HCT116 (cell line): ENCODE data around the gene PLEK2. TPM values are rescaled to one million over a fixed set of nuclear protein-coding genes. Genes with fewer than 3 reads are reported as not detected.

ENCODE experiments used
- ATAC-seq: fragments of 200-7000 bp; cut with Tn5 transposase; 2 replicates; pipeline ENCODE4 v1.9.1; 2020; ENCODE audit warnings: mild to moderate bottlenecking, moderate library complexity
- BruUV-seq: library from RNA; stranded (reverse); fragments of 400-500 nt; replicated peaks from 2 replicates; lab custom pipeline; 2021; lab: Mats Ljungman, UMichigan
- CTCF ChIA-PET: fragments of 300-600 bp; sonication (Branson Sonifier 250); formaldehyde crosslinking; loops from one replicate; lab custom pipeline; 2021; ENCODE audit warnings: antibody characterized with exemption; lab: Charles Lee
- POLR2A ChIA-PET: fragments of 300-600, 350-600 bp; sonication (Branson Sonifier 250); formaldehyde crosslinking; loops from one replicate; lab custom pipeline; 2021; ENCODE audit warnings: antibody characterized with exemption; lab: Charles Lee
- RAD21 ChIA-PET, 2 experiments: fragments of 300-600 bp; sonication (Branson Sonifier 250); formaldehyde crosslinking; loops; one replicate each; lab custom pipeline; 2023; ENCODE audit warnings: low total read pairs in 2 of 2; ENCODE audit not compliant: uncharacterized antibody in 2 of 2, unreplicated experiment in 2 of 2, low non-redundant PET in 1 of 2; lab: Charles Lee
- DNase-seq: peaks from one replicate; pipeline ENCODE4 v3.0.0-alpha.2; 2010; ENCODE audit warnings: low read depth, low spot score
- H2AFZ ChIP-seq: fragments of 200-600 bp; shearing (Covaris generic), sonication (generic); 2 replicates; pipeline ENCODE4 v1.6.1; 2017; ENCODE audit warnings: low read depth, mixed run types, mixed read lengths, antibody characterized with exemption, low read length; ENCODE audit not compliant: poor library complexity, severe bottlenecking
- H3K27ac ChIP-seq: 2 replicates; pipeline ENCODE4 v1.5.1; 2012; ENCODE audit warnings: low read depth, low read length
- H3K27me3 ChIP-seq: fragments of 200-600 bp; sonication (generic); 2 replicates; pipeline ENCODE4 v1.6.1; 2016; ENCODE audit warnings: mixed run types, low read length, mixed read lengths; ENCODE audit not compliant: insufficient read depth
- H3K36me3 ChIP-seq, 2 experiments: fragments of 200-500 bp in 1 of 2; fragments of 200-600 bp in 1 of 2; sonication (Bioruptor generic) in 1 of 2; sonication (generic) in 1 of 2; 2 replicates each; pipeline versions ENCODE4 v1.5.1 to v1.6.1; 2014 to 2016; ENCODE audit warnings: low read length in 2 of 2, inconsistent platforms in 1 of 2, mixed read lengths in 1 of 2, mixed run types in 1 of 2; ENCODE audit not compliant: insufficient read depth in 2 of 2, control insufficient read depth in 1 of 2
- H3K4me1 ChIP-seq, 2 experiments: fragments of 200-600 bp in 1 of 2; sonication (generic) in 1 of 2; 2 replicates each; pipeline versions ENCODE4 v1.5.1 to v1.6.1; 2012 to 2017; ENCODE audit warnings: low read length in 2 of 2, inconsistent platforms in 1 of 2, mild to moderate bottlenecking in 1 of 2, mixed read lengths in 1 of 2, mixed run types in 1 of 2, moderate library complexity in 1 of 2; ENCODE audit not compliant: insufficient read depth in 2 of 2, control insufficient read depth in 1 of 2
- H3K4me2 ChIP-seq: fragments of 200-600 bp; sonication (generic); 2 replicates; pipeline ENCODE4 v1.6.1; 2017; ENCODE audit warnings: mixed run types, low read length, mixed read lengths
- H3K4me3 ChIP-seq, 2 experiments: fragments of 200-600 bp in 1 of 2; sonication (generic) in 1 of 2; replicated peaks in 1 of 2; 2 replicates each; pipeline ENCODE4 v1.5.1; 2011 to 2016; ENCODE audit warnings: low read length in 2 of 2, control low read depth in 1 of 2, low read depth in 1 of 2, mild to moderate bottlenecking in 1 of 2, mixed read lengths in 1 of 2, mixed run types in 1 of 2
- H3K79me2 ChIP-seq: fragments of 200-600 bp; sonication (generic); 2 replicates; pipeline ENCODE4 v1.6.1; 2017; ENCODE audit warnings: mild to moderate bottlenecking, mixed run types, low read length, moderate library complexity, mixed read lengths; ENCODE audit not compliant: insufficient read depth
- H3K9ac ChIP-seq: fragments of 200-600 bp; sonication (generic); 2 replicates; pipeline ENCODE4 v1.6.1; 2016; ENCODE audit warnings: low read length, mixed read lengths
- H3K9me2 ChIP-seq: fragments of 200-600 bp; sonication (generic), shearing (Covaris generic); 2 replicates; pipeline ENCODE4 v1.6.1; 2017; ENCODE audit warnings: mixed run types, mild to moderate bottlenecking, moderate library complexity; ENCODE audit not compliant: insufficient read depth
- H3K9me3 ChIP-seq, 2 experiments: fragments of 200-500 bp in 1 of 2; fragments of 200-600 bp in 1 of 2; sonication (Bioruptor generic) in 1 of 2; sonication (generic) in 1 of 2; 2 replicates each; pipeline ENCODE4 v1.6.1; 2014 to 2017; ENCODE audit warnings: low read length in 2 of 2, mixed read lengths in 2 of 2, inconsistent platforms in 1 of 2, low read depth in 1 of 2, mild to moderate bottlenecking in 1 of 2, mixed run types in 1 of 2, moderate library complexity in 1 of 2; ENCODE audit not compliant: control insufficient read depth in 1 of 2, insufficient read depth in 1 of 2
- H4K20me1 ChIP-seq: fragments of 200-600 bp; sonication (generic), shearing (Covaris generic); 2 replicates; pipeline ENCODE4 v1.6.1; 2017; ENCODE audit warnings: mixed run types, mild to moderate bottlenecking, moderate library complexity; ENCODE audit not compliant: insufficient read depth
- CBX3 ChIP-seq: IDR thresholded peaks from 2 replicates; pipeline ENCODE4 v1.6.1; 2012; ENCODE audit warnings: low read depth
- CEBPB ChIP-seq: IDR thresholded peaks from 2 replicates; pipeline ENCODE4 v1.6.1; 2012; ENCODE audit warnings: low read depth
- CTCF ChIP-seq, 3 experiments: fragments of 200-600 bp in 1 of 3; sonication (generic) in 1 of 3; IDR thresholded peaks in 2 of 3; conservative IDR thresholded peaks in 1 of 3; 2 replicates each; pipeline ENCODE4 v1.5.1; 2012 to 2017; ENCODE audit warnings: low read depth in 2 of 3, low read length in 2 of 3, antibody characterized with exemption in 1 of 3, borderline replicate concordance in 1 of 3, control low read depth in 1 of 3, mild to moderate bottlenecking in 1 of 3, mixed read lengths in 1 of 3, mixed run types in 1 of 3, moderate library complexity in 1 of 3; ENCODE audit not compliant: insufficient read depth in 1 of 3
- EGR1 ChIP-seq: IDR thresholded peaks from 2 replicates; pipeline ENCODE4 v1.6.1; 2012; ENCODE audit warnings: low read depth
- ELF1 ChIP-seq: IDR thresholded peaks from 2 replicates; pipeline ENCODE4 v1.6.1; 2012; ENCODE audit warnings: low read depth, borderline replicate concordance
- EZH2phosphoT487 ChIP-seq: fragments of 200-600 bp; IDR thresholded peaks from 2 replicates; pipeline ENCODE4 v1.6.1; 2018; ENCODE audit warnings: antibody characterized with exemption, borderline replicate concordance
- POLR2AphosphoS5 ChIP-seq: IDR thresholded peaks from 2 replicates; pipeline ENCODE4 v1.6.1; 2011; ENCODE audit warnings: mild to moderate bottlenecking, low read depth, low read length, moderate library complexity
- SIN3A ChIP-seq: IDR thresholded peaks from 2 replicates; pipeline ENCODE4 v1.6.1; 2012; ENCODE audit warnings: low read depth
- ZFX ChIP-seq: fragments of 450-650 bp; IDR thresholded peaks from 2 replicates; pipeline ENCODE4 v1.6.1; 2017
- intact Hi-C: fragments of 100-400 bp; cut with micrococcal nuclease; formaldehyde crosslinking; loops from 2 replicates; pipeline ENCODE4 v1.10.0; 2022
- total RNA-seq: library from RNA; stranded (reverse); gene quantifications from one replicate; pipeline ENCODE4 v1.2.1, GENCODE V29; 2021; ENCODE audit not compliant: unreplicated experiment

PLEK2 gene
- total RNA-seq, 1 experiment from 2014 or later: 67.6 TPM

- no peak for TF ChIP-seq EZH2phosphoT487
- no peak for TF ChIP-seq CEBPB
- peak; percentile 88 for TF ChIP-seq POLR2AphosphoS5
- peak; percentile 94 for TF ChIP-seq ELF1
- peak; percentile 98 for TF ChIP-seq SIN3A
Measured at GRCh38 chr14:67359775-67360469, 52.0 kb downstream of the PLEK2 start, which contains the start of the genes ATP6V1D and EIF2S1 (continued).

GRCh38 chr14:67358924-67359774 is 52.8 kb downstream of the PLEK2 start:
- DNase-seq (no peak), ATAC-seq (peak; percentile 19)
- H3K27ac ChIP-seq: peak overlapping the region; percentile 36; the same call in 1 of the 2 replicates
- no peak for TF ChIP-seq CBX3
- TF ChIP-seq ZFX: no peak
- no peak; the same call in 1 of the 2 replicates for TF ChIP-seq POLR2AphosphoS5
- TF ChIP-seq EGR1: peak; percentile 16; the same call in 1 of the 2 replicates
- no peak for TF ChIP-seq CTCF (IDR thresholded peaks at IDR 0.05 in 2 of 3, conservative IDR thresholded peaks at IDR 0.05 in 1 of 3; ENCODE audit: borderline replicate concordance in 1 of 3, insufficient read depth in 1 of 3, low read depth in 2 of 3, low read length in 2 of 3)
- peak overlapping the region; percentile 74 to 93 for H3K4me3 ChIP-seq
- H3K4me2 ChIP-seq: peak overlapping the region; percentile 89
- H3K9ac ChIP-seq: peak overlapping the region; percentile 92
- no peaks in the 10 kb centered on the region for H3K9me2 ChIP-seq
- POLR2A ChIA-PET: interaction anchor here (0.8 to 1.3 kb wide), 6 partner anchors 9 to 55 kb away, joined by 3 read pairs; partner anchors contain the start of gene PLEK2
- peaks cover 11% of the 10 kb centered on the region; the same call in 1 of the 2 replicates for H4K20me1 ChIP-seq
- no peaks in the 10 kb centered on the region for H3K9me3 ChIP-seq
- peaks cover 72% of the 10 kb centered on the region for H3K79me2 ChIP-seq
- peaks cover 9 to 17% of the 10 kb centered on the region in 2 experiments; a peak in 3 of 4 replicates for H3K4me1 ChIP-seq
- CTCF ChIA-PET: interaction anchor here (0.6 to 1.4 kb wide), 37 partner anchors 8 to 1001 kb away, joined by 3 to 14 read pairs (median 4); partner anchors contain the start of genes GPHN, PIGH and RDH12
- BruUV-seq: TSS peak; percentile 49
- intact Hi-C loops: no loop called here
- no peaks in the 10 kb centered on the region for H3K27me3 ChIP-seq
- H3K36me3 ChIP-seq: peaks cover 3 to 5% of the 10 kb centered on the region in 2 experiments; a peak in 1 of 4 replicates
- no peak overlapping the region for H2AFZ ChIP-seq
- RAD21 ChIA-PET: interaction anchor here in 1 of 2 experiments (1.4 kb wide), 1 partner anchor 345 kb away, joined by 3 read pairs; no protein-coding TSS in a partner anchor
